ENCODE measurements around the gene WWTR1. TPM values are rescaled to one million over a fixed set of nuclear protein-coding genes. Genes with fewer than 3 reads are reported as not detected.
A peak's percentile ranks its signal among the peaks of the same experiment; 100 is the strongest.

WWTR1 gene
- polyA plus RNA-seq, 1 donor (not counting 4 experiments of a cell fraction or from before 2014, with no cell fraction given): 77.3 TPM

- peaks cover 57% of the 10 kb centered on the region for H3K4me1 ChIP-seq (ENCODE audit: control insufficient read depth, extremely low read depth, insufficient read depth, low read length)
- H2AFZ ChIP-seq (ENCODE audit: control insufficient read depth, low read length): no peak overlapping the region
- no peak for DNase-seq (ENCODE audit: low read depth, low spot score)
- no peaks in the 10 kb centered on the region for H3K9me1 ChIP-seq (ENCODE audit: control insufficient read depth, extremely low read depth, insufficient read depth, low read length)
- H3K4me3 ChIP-seq (ENCODE audit: control insufficient read depth in 2 of 3, extremely low read depth in 1 of 3, insufficient read depth in 2 of 3, low read depth in 1 of 3, low read length in 3 of 3): peak overlapping the region in 2 of 3 experiments; percentile 25 to 27
- H4K20me1 ChIP-seq (ENCODE audit: control insufficient read depth, extremely low read depth, insufficient read depth, low read length): no peaks in the 10 kb centered on the region
- H3K36me3 ChIP-seq (ENCODE audit: control insufficient read depth in 2 of 2, extremely low read depth in 1 of 2, insufficient read depth in 2 of 2, low read length in 2 of 2): peaks cover 0 to 9% of the 10 kb centered on the region in 2 experiments
- H3K9me3 ChIP-seq (ENCODE audit: control insufficient read depth, low read depth, low read length): no peaks in the 10 kb centered on the region
- no peak overlapping the region for H3K9ac ChIP-seq (ENCODE audit: control insufficient read depth, extremely low read depth, insufficient read depth, low read length)
- H3K4me2 ChIP-seq (ENCODE audit: control insufficient read depth, extremely low read depth, insufficient read depth, low read depth, low read length): peak overlapping the region; percentile 69
- no peak for TF ChIP-seq EZH2 (IDR thresholded peaks at IDR 0.05; ENCODE audit: low read length)
- TF ChIP-seq, protein P1, sequence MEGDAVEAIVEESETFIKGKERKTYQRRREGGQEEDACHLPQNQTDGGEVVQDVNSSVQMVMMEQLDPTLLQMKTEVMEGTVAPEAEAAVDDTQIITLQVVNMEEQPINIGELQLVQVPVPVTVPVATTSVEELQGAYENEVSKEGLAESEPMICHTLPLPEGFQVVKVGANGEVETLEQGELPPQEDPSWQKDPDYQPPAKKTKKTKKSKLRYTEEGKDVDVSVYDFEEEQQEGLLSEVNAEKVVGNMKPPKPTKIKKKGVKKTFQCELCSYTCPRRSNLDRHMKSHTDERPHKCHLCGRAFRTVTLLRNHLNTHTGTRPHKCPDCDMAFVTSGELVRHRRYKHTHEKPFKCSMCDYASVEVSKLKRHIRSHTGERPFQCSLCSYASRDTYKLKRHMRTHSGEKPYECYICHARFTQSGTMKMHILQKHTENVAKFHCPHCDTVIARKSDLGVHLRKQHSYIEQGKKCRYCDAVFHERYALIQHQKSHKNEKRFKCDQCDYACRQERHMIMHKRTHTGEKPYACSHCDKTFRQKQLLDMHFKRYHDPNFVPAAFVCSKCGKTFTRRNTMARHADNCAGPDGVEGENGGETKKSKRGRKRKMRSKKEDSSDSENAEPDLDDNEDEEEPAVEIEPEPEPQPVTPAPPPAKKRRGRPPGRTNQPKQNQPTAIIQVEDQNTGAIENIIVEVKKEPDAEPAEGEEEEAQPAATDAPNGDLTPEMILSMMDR (optimal IDR thresholded peaks at IDR 0.05 in 1 of 3, IDR thresholded peaks at IDR 0.05 in 1 of 3, conservative IDR thresholded peaks at IDR 0.05 in 1 of 3; ENCODE audit: extremely low read depth in 1 of 3, insufficient read depth in 2 of 3, low read length in 3 of 3): no peak
- no peak for FAIRE-seq
- H3K27me3 ChIP-seq (ENCODE audit: control insufficient read depth, extremely low read depth, insufficient read depth, low read length): no peaks in the 10 kb centered on the region
- H3K27ac ChIP-seq (ENCODE audit: control insufficient read depth, insufficient read depth, low read length): peak overlapping the region; percentile 43
- peaks cover 72% of the 10 kb centered on the region for H3K79me2 ChIP-seq (ENCODE audit: control insufficient read depth, insufficient read depth, low read length)
- dilution Hi-C loops (cut with MboI; ENCODE audit: extremely low pct_ligation_motif_present, low sequenced_read_pairs): no loop called here
These were observed 4.3 kb downstream of the WWTR1 start for GRCh38 chr3:149653564-149653963.

DNA sequence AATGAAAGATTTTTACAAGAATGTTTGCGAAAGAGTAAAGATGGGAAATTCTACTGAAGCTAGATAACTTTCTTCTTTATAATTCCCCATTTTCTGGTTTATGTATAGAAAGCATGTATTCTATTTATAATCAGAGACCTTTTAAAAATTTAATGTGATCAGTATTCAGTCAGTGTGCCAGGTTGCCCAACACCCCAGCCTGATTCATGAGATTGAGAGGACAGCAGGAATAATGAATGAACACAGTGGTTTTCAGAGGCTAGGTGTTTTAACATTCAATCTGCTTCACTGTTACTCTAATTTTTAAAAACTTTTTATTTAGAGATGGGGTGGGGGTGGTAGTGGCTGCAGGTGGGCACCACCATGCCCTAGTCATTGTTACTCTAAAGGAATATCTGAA lies 4.7 kb downstream of the WWTR1 start:
- peaks cover 73% of the 10 kb centered on the region for H3K79me2 ChIP-seq (ENCODE audit: control insufficient read depth, insufficient read depth, low read length)
- H3K27ac ChIP-seq (ENCODE audit: control insufficient read depth, insufficient read depth, low read length): no peak overlapping the region
- H3K36me3 ChIP-seq (ENCODE audit: control insufficient read depth in 2 of 2, extremely low read depth in 1 of 2, insufficient read depth in 2 of 2, low read length in 2 of 2): peaks cover 0 to 9% of the 10 kb centered on the region in 2 experiments
- dilution Hi-C loops (cut with MboI; ENCODE audit: extremely low pct_ligation_motif_present, low sequenced_read_pairs): no loop called here
- FAIRE-seq (no peak), DNase-seq (ENCODE audit: low read depth, low spot score) (no peak)
- peak overlapping the region; percentile 69 for H3K4me2 ChIP-seq (ENCODE audit: control insufficient read depth, extremely low read depth, insufficient read depth, low read depth, low read length)
- H3K4me1 ChIP-seq (ENCODE audit: control insufficient read depth, extremely low read depth, insufficient read depth, low read length): peaks cover 59% of the 10 kb centered on the region
- no peak overlapping the region for H2AFZ ChIP-seq (ENCODE audit: control insufficient read depth, low read length)
- no peaks in the 10 kb centered on the region for H4K20me1 ChIP-seq (ENCODE audit: control insufficient read depth, extremely low read depth, insufficient read depth, low read length)
- no peak overlapping the region for H3K4me3 ChIP-seq (ENCODE audit: control insufficient read depth in 2 of 3, extremely low read depth in 1 of 3, insufficient read depth in 2 of 3, low read depth in 1 of 3, low read length in 3 of 3)
- no peaks in the 10 kb centered on the region for H3K27me3 ChIP-seq (ENCODE audit: control insufficient read depth, extremely low read depth, insufficient read depth, low read length)
- H3K9me1 ChIP-seq (ENCODE audit: control insufficient read depth, extremely low read depth, insufficient read depth, low read length): no peaks in the 10 kb centered on the region
- no peaks in the 10 kb centered on the region for H3K9me3 ChIP-seq (ENCODE audit: control insufficient read depth, low read depth, low read length)
- TF ChIP-seq, protein P1 (optimal IDR thresholded peaks at IDR 0.05 in 1 of 3, IDR thresholded peaks at IDR 0.05 in 1 of 3, conservative IDR thresholded peaks at IDR 0.05 in 1 of 3; ENCODE audit: extremely low read depth in 1 of 3, insufficient read depth in 2 of 3, low read length in 3 of 3): no peak
- TF ChIP-seq EZH2 (IDR thresholded peaks at IDR 0.05; ENCODE audit: low read length): no peak
- no peak overlapping the region for H3K9ac ChIP-seq (ENCODE audit: control insufficient read depth, extremely low read depth, insufficient read depth, low read length)
